HepG2 (cell line): ENCODE results near the gene ZBTB44.

Experiments used
- CTCF ChIP-seq: sonication (generic); formaldehyde crosslinking; IDR thresholded peaks from 2 replicates; pipeline ENCODE4 v1.5.0; 2020; ENCODE audit warnings: mild to moderate bottlenecking, missing genetic modification reagents, moderate library complexity
- HNRNPH1 ChIP-seq: fragments of 200-400 bp; formaldehyde crosslinking; optimal IDR thresholded peaks from 2 replicates; pipeline ENCODE3; 2017; ENCODE audit warnings: mild to moderate bottlenecking, low read depth, low read length
- MED8 ChIP-seq: sonication (generic); formaldehyde crosslinking; IDR thresholded peaks from 2 replicates; pipeline ENCODE4 v1.8.1; 2023; ENCODE audit warnings: mild to moderate bottlenecking, missing genetic modification reagents; ENCODE audit not compliant: insufficient replicate concordance
- NFIC ChIP-seq: IDR thresholded peaks from 2 replicates; pipeline ENCODE4 v1.6.1; 2012; ENCODE audit warnings: mild to moderate bottlenecking, low read length, inconsistent platforms
- POLR2A ChIP-seq, 2 experiments: IDR thresholded peaks; 2 replicates each; pipeline ENCODE4 v1.6.1; 2011; ENCODE audit warnings: low read depth in 2 of 2, low read length in 2 of 2, mild to moderate bottlenecking in 1 of 2, moderate library complexity in 1 of 2; ENCODE audit not compliant: insufficient read depth in 1 of 2
- POLR2G ChIP-seq: fragments of 200-400 bp; formaldehyde crosslinking; IDR thresholded peaks from 2 replicates; pipeline ENCODE4 v1.6.1; 2018; ENCODE audit warnings: mild to moderate bottlenecking, low read depth, low read length, moderate library complexity
- REST ChIP-seq, 2 experiments: IDR thresholded peaks; 2 replicates each; pipeline ENCODE4 v1.6.1; 2011 to 2012; ENCODE audit warnings: low read length in 2 of 2, borderline replicate concordance in 1 of 2, low read depth in 1 of 2, mild to moderate bottlenecking in 1 of 2, moderate library complexity in 1 of 2
- SMC3 ChIP-seq: IDR thresholded peaks from 2 replicates; pipeline ENCODE4 v1.6.1; 2011; ENCODE audit warnings: low read length, improper control_type of control experiment
- SP4 ChIP-seq: sonication (generic); formaldehyde crosslinking; IDR thresholded peaks from 2 replicates; pipeline ENCODE4 v1.8.1; 2023; ENCODE audit warnings: mild to moderate bottlenecking, missing genetic modification reagents
- ZNF205 ChIP-seq: IDR thresholded peaks from 2 replicates; pipeline ENCODE4 v1.6.1; 2018; ENCODE audit warnings: missing biosample characterization, missing genetic modification reagents
- ZNF274 ChIP-seq: sonication (generic); formaldehyde crosslinking; IDR thresholded peaks from 2 replicates; pipeline ENCODE4 v1.5.1; 2020; ENCODE audit warnings: mild to moderate bottlenecking, missing genetic modification reagents
- TF ChIP-seq, protein P1 (sequence below), 2 experiments: sonication (generic) in 1 of 2; formaldehyde crosslinking in 1 of 2; IDR thresholded peaks; 2 replicates each; pipeline versions ENCODE4 v1.5.1 to v1.6.1; 2011 to 2020; ENCODE audit warnings: borderline replicate concordance in 1 of 2, low read depth in 1 of 2, low read length in 1 of 2, mild to moderate bottlenecking in 1 of 2, missing genetic modification reagents in 1 of 2, moderate library complexity in 1 of 2

GRCh38 chr11:130197386-130198035 is 117.2 kb downstream of the ZBTB44 start:
- TF ChIP-seq POLR2A (IDR thresholded peaks at IDR 0.05; ENCODE audit: insufficient read depth in 1 of 2, low read depth in 2 of 2, low read length in 2 of 2) (no peak), ZNF274 (CRISPR knock-in tag) (no peak), SP4 (CRISPR knock-in tag) (no peak), POLR2G (no peak), NFIC (no peak), HNRNPH1 (no peak), ZNF205 (CRISPR knock-in tag) (no peak), SMC3 (no peak), CTCF (CRISPR knock-in tag) (no peak), REST (IDR thresholded peaks at IDR 0.05; ENCODE audit: borderline replicate concordance in 1 of 2, low read depth in 1 of 2, low read length in 2 of 2) (no peak), MED8 (CRISPR knock-in tag) (no peak)
- TF ChIP-seq, protein P1, sequence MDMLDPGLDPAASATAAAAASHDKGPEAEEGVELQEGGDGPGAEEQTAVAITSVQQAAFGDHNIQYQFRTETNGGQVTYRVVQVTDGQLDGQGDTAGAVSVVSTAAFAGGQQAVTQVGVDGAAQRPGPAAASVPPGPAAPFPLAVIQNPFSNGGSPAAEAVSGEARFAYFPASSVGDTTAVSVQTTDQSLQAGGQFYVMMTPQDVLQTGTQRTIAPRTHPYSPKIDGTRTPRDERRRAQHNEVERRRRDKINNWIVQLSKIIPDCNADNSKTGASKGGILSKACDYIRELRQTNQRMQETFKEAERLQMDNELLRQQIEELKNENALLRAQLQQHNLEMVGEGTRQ (IDR thresholded peaks at IDR 0.05; ENCODE audit: low read depth, low read length), result no peak
- TF ChIP-seq, protein P1 (CRISPR knock-in tag; IDR thresholded peaks at IDR 0.05; ENCODE audit: borderline replicate concordance), result no peak
